Measurements from ENCODE around the gene RPL5. TPM values are rescaled to one million over a fixed set of nuclear protein-coding genes. Genes with fewer than 3 reads are reported as not detected.
A peak's percentile ranks its signal among the peaks of the same experiment; 100 is the strongest.

Gene RPL5
- total and polyA plus RNA-seq, 4 donors, result 962 to 1,797 (median 1,175) TPM

DNA sequence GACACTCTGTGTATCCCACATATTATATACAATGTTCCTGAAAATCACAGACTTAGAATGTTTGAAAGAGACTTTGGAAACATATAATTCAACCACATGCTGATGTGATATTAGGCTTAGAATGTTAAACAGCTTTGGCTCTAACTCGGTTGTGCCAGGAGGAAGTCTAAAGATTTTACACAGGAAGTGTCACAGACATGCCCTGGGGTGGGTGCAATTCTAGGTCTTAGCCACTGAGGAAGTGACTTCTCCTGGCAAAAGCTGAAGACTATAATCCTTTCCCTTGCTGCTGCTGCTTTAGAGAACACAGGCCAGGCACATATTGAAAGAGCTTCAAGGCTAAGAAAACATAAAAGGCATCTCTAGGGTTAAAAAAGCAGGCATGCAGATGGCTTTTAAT, 51.0 kb downstream of the RPL5 start:
- no peaks in the 10 kb centered on the region for H3K36me3 ChIP-seq (ENCODE audit: control insufficient read depth, insufficient read depth, low read length)
- no peak overlapping the region for H3K4me3 ChIP-seq (ENCODE audit: low read depth, low read length)
- no peak overlapping the region for H3K27ac ChIP-seq (ENCODE audit: low read depth, low read length)
- no peaks in the 10 kb centered on the region for H3K9me3 ChIP-seq (ENCODE audit: control insufficient read depth, insufficient read depth, low read length)
- H3K4me1 ChIP-seq (ENCODE audit: control insufficient read depth, insufficient read depth, low read length), result no peaks in the 10 kb centered on the region
- WGBS (ENCODE audit: insufficient coverage), result 38% methylated on average over 1 of the region's 1 CpG
- no peak for DNase-seq (ENCODE audit: low read depth in 4 of 6, low spot score in 6 of 6)
- no peaks in the 10 kb centered on the region for H3K27me3 ChIP-seq (ENCODE audit: control insufficient read depth, insufficient read depth, low read length)

DNA sequence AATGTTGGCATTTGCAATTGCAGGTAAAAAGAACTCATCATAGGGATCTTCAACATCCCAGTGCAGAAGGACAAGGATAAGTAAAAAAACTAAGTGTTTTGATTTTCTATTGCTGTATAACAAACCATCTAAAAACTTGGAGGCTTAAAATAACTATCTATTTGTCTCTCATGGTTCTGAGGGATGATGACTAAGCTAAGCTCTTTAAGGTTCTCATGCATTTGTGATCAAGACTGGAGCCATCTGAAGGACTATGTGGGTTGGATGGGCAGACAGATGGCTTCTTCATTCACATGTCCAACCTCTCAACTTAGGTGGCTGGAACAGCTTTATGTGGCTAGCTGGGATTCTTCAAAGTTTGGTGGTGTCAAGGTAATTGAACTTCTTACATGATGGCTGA, 51.5 kb downstream of the RPL5 start:
- no peak overlapping the region for H3K4me3 ChIP-seq (ENCODE audit: low read depth, low read length)
- no peak overlapping the region for H3K27ac ChIP-seq (ENCODE audit: low read depth, low read length)
- H3K27me3 ChIP-seq (ENCODE audit: control insufficient read depth, insufficient read depth, low read length), result no peaks in the 10 kb centered on the region
- H3K4me1 ChIP-seq (ENCODE audit: control insufficient read depth, insufficient read depth, low read length), result no peaks in the 10 kb centered on the region
- no peaks in the 10 kb centered on the region for H3K9me3 ChIP-seq (ENCODE audit: control insufficient read depth, insufficient read depth, low read length)
- no peak for DNase-seq (ENCODE audit: low read depth in 4 of 6, low spot score in 6 of 6)
- H3K36me3 ChIP-seq (ENCODE audit: control insufficient read depth, insufficient read depth, low read length), result no peaks in the 10 kb centered on the region

DNA sequence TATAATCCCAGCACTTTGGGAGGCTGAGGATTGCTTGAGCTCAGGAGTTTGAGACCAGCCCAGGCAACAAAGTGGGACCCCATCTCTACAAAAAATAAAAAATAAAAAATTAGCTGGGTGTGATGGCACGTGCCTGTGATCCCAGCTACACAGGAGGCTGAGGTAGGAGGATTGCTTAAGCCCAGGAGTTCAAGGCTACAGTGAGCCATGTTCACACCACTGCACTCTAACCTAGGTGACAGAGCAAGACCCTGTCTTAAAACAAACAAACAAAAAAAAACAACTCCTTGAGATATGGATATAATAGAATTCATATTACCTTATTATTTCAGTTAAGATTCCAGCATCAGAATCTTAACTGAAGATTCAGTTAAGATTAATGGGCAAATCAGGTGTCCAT, 52.4 kb downstream of the RPL5 start:
- Histone ChIP-seq H3K4me1 (ENCODE audit: control insufficient read depth, insufficient read depth, low read length) (no peaks in the 10 kb centered on the region), H3K36me3 (ENCODE audit: control insufficient read depth, insufficient read depth, low read length) (no peaks in the 10 kb centered on the region), H3K27me3 (ENCODE audit: control insufficient read depth, insufficient read depth, low read length) (no peaks in the 10 kb centered on the region), H3K27ac (ENCODE audit: low read depth, low read length) (no peak overlapping the region), H3K4me3 (ENCODE audit: low read depth, low read length) (no peak overlapping the region), H3K9me3 (ENCODE audit: control insufficient read depth, insufficient read depth, low read length) (no peaks in the 10 kb centered on the region)
- WGBS (ENCODE audit: insufficient coverage), result no CpG with 5 or more reads among the region's 1 CpG
- no peak for DNase-seq (ENCODE audit: low read depth in 4 of 6, low spot score in 6 of 6)

DNA sequence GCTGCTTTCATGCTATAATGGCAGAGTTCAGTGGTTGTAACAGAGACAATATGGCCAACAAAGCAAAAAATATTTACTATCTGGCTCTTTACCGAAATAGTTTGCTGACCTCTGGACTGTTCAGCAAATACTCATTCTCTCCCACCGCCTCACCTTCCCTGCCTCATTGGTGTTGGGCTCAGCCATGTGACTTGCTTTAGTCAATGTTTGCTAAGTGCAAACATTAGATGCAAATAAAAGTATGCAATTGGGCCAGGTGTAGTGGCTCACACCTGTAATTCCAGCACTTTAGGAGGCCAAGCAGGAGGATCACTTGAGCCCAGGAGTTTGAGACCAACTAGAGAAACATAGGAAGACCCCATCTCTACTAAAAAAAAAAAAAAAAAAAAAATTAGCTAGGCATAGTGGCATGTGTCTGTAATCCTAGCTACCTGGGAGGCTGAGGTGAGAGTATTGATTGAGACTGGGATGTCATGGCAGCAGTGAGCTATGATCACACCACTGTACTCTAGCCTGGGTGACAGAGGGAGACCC, 55.1 kb downstream of the RPL5 start:
- Histone ChIP-seq H3K36me3 (ENCODE audit: control insufficient read depth, insufficient read depth, low read length) (no peaks in the 10 kb centered on the region), H3K27me3 (ENCODE audit: control insufficient read depth, insufficient read depth, low read length) (no peaks in the 10 kb centered on the region), H3K4me3 (ENCODE audit: low read depth, low read length) (no peak overlapping the region), H3K4me1 (ENCODE audit: control insufficient read depth, insufficient read depth, low read length) (no peaks in the 10 kb centered on the region), H3K27ac (ENCODE audit: low read depth, low read length) (no peak overlapping the region), H3K9me3 (ENCODE audit: control insufficient read depth, insufficient read depth, low read length) (peaks cover 2% of the 10 kb centered on the region)
- DNase-seq (ENCODE audit: low read depth in 4 of 6, low spot score in 6 of 6), result no peak
- WGBS (ENCODE audit: insufficient coverage), result 100% methylated on average over 2 of the region's 2 CpGs

DNA sequence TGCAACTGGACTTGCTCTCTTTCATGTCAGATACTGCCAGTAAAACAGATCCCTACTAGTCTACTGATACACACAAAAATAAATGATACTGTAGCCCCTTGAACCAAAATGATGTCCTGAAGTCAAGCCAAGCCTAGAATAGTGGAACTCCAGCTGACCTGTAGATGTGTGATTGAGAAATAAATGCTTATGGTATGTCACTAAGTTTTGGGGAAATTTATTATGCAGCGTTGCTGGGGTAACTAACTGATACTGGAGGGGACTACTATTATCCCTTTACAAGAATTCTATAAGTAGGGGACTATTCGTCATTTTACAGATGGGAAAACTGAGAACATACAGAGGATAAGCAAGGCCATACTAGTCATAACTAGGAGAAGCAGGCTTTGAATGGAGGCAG, 55.6 kb downstream of the RPL5 start:
- WGBS (ENCODE audit: insufficient coverage), result no CpG with 5 or more reads among the region's 2 CpGs
- H3K4me3 ChIP-seq (ENCODE audit: low read depth, low read length), result no peak overlapping the region
- H3K4me1 ChIP-seq (ENCODE audit: control insufficient read depth, insufficient read depth, low read length), result no peaks in the 10 kb centered on the region
- H3K36me3 ChIP-seq (ENCODE audit: control insufficient read depth, insufficient read depth, low read length), result no peaks in the 10 kb centered on the region
- no peaks in the 10 kb centered on the region for H3K27me3 ChIP-seq (ENCODE audit: control insufficient read depth, insufficient read depth, low read length)
- DNase-seq (ENCODE audit: low read depth in 4 of 6, low spot score in 6 of 6), result no peak
- H3K9me3 ChIP-seq (ENCODE audit: control insufficient read depth, insufficient read depth, low read length), result peaks cover 2% of the 10 kb centered on the region
- no peak overlapping the region for H3K27ac ChIP-seq (ENCODE audit: low read depth, low read length)

Small RNAs within 50 kb of the gene (small RNA-seq; reads per million reads assigned to genes)
- gene RF00432 (ENCODE audit: low replicate concordance), result not detected
- 10.0 reads per million, percentile 96 among the genes with 10 or more reads in this experiment for gene SNORA66 (ENCODE audit: low replicate concordance)
- gene SNORD21 (ENCODE audit: low replicate concordance), result not detected

Other genes with a start within 250 kb of the RPL5 start
- 10 to 100 TPM; 60.2 to 80.5 TPM for gene EVI5, start 46.9 kb upstream of the RPL5 start, total RNA-seq
- 10 to 100 TPM; 18.9 to 23.3 TPM for gene EVI5, start 46.9 kb upstream of the RPL5 start, polyA plus RNA-seq (ENCODE audit: insufficient read length in 2 of 2)
- gene DIPK1A, start 129.4 kb downstream of the RPL5 start, total RNA-seq, result 10 to 100 TPM; 12.3 to 37.1 TPM
- 10 to 100 TPM; 42.2 to 48.8 TPM for gene DIPK1A, start 129.4 kb downstream of the RPL5 start, polyA plus RNA-seq (ENCODE audit: insufficient read length in 2 of 2)
- gene MTF2, start 247.2 kb downstream of the RPL5 start, total RNA-seq, result 10 to 100 TPM; 40.9 to 44.8 TPM
- gene MTF2, start 247.2 kb downstream of the RPL5 start, polyA plus RNA-seq (ENCODE audit: insufficient read length in 2 of 2), result 10 to 100 TPM; 30.8 to 34.5 TPM